GM12892 (cell line): ENCODE results near the gene POPDC2.

Source experiments
- POLR2A ChIP-seq: IDR thresholded peaks from 2 replicates; pipeline ENCODE4 v1.6.1; 2011; ENCODE audit warnings: low read depth, low read length, control low read depth
- POLR2AphosphoS5 ChIP-seq: IDR thresholded peaks from 2 replicates; pipeline ENCODE4 v1.6.1; 2011; ENCODE audit warnings: low read depth, low read length, control low read depth
- TAF1 ChIP-seq: IDR thresholded peaks from 2 replicates; pipeline ENCODE4 v1.6.1; 2011; ENCODE audit warnings: low read depth, mild to moderate bottlenecking, control low read depth, low read length, borderline replicate concordance

GRCh38 chr3:119609301-119609700 lies 51.1 kb downstream of the POPDC2 start:
- no peak for TF ChIP-seq POLR2A
- TF ChIP-seq POLR2AphosphoS5 = no peak
- no peak for TF ChIP-seq TAF1
